EL (cell line): ENCODE measurements around the gene NRF1.
A peak's percentile ranks its signal among the peaks of the same experiment; 100 is the strongest.

Experiments
- DNase-seq: peaks from one replicate; pipeline ENCODE4 v3.0.0-alpha.2; 2016

The NRF1 gene

DNA sequence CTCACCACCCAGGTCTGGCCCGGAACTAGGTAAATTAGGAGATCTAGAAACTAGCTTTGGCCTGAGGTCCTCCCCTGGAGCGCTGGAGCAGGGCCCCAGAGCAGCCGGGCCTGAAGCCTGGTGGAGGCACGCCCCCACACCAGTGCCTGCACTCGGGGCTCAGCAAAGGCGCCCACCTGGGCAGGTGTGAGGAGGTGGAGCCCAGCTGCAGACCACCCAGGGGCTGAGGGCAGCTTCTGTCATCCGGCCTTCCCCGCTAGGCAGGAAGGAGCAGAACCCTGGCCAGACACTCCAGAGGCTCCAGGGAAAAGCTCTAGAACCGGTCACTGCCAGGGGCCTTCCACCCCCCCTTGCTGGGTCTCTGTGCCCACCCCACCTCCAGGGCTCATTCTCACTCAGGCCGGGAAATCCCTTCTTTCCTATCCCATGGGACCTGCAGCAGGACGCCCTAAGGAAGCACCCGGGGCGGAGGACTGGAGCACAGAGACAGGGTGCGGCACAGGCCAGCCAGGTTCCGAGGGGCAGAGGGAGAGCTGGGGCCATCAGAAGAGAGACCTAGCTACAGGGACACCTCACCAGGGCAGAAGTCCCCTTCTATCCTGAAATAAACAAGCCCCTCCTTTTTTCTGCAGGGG is 161.2 kb downstream of the NRF1 start:
- no peak for DNase-seq

DNA sequence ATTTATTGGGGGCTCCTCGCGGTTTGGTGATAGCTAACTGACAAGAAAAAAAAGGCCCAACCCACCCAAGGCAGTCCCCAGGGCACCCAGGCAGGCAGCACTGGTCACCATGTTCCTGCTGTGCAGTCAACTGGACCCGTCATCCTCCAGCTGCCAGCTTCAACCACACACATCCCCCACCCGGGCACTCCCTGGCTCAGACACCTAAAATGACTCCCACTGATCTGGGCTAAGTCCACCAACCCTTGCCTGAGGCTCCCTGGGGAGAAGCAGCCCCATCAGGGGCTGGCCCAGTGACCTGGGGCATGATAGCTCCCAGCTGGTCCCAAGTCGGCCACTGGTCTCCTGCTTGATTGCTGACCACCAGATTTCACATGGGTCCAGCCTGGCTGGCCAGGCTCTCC is 161.8 kb downstream of the NRF1 start:
- DNase-seq, result no peak

GRCh38 chr7:129773871-129774270 is 162.4 kb downstream of the NRF1 start:
- no peak for DNase-seq

DNA sequence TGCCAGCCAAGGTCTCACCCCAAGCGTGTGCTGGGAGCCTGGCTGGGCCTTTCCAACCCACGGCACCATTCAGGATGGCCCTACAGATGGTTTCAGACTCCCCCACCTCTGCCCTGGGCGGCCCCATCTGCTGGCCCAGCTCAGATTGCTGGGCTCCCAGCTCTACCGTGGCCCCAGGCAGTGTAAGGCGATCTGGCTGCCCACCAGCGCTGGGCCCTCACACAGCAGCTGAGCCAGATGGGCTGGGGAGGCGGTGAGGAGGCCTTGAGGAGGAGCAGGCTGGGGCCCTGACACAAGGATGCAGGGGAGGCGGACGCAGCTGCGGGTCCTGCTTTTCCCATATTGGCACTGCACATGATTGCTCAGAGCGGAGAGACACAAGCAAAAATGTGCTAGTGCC is 162.8 kb downstream of the NRF1 start:
- DNase-seq, result no peak

GRCh38 chr7:129774871-129775694 is 163.6 kb downstream of the NRF1 start:
- no peak for DNase-seq

DNA sequence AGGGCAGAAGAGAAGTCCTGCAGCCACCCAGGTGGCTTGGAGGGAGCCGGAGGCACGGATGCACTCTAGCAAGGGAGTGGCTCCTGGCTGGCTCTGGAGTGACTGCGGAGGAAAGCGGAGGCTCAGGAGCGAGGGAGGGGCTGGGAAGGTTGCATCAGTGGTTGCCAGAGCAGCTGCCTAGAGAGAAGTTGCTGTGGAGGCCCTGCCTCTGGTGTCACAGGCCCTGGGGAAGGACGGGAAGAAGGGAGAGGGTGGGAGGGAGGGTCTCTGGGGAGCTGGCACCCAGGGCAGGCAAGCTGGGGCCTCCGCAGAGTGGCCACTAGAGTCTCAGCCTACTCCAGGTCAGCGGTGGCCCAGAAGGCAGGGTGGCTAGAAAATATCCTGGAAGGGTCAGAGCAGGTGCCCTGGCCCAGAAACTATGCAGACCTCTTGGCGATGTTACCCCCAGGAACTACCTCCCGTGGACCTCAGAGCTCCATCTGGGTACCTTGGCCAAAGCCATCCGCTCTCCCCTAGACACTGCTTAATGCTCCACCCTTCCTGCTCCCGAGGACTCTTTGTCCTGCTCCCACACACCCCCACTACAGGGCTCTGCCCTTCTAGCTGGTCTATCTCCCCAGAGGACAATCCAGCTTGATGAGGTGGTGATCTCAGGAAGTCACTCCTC is 164.3 kb downstream of the NRF1 start:
- no peak for DNase-seq

DNA sequence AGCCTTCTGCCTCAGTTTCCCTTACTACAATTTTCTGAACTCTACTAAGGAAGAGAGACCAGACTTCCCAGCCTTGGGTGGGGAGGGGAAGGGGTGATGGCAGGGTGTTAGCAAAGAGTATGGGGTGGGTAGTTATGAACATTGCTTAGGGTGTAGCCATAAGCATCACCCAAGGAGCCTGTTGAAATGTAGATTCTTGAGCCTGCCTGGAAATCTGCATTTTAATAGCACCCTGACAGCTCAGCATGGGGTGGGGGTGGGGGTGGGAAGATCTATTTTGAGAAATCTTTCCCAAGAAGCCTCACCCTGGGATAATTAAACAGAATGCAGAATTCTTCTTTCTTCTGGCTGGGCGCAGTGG is 164.8 kb downstream of the NRF1 start:
- DNase-seq, result no peak

DNA sequence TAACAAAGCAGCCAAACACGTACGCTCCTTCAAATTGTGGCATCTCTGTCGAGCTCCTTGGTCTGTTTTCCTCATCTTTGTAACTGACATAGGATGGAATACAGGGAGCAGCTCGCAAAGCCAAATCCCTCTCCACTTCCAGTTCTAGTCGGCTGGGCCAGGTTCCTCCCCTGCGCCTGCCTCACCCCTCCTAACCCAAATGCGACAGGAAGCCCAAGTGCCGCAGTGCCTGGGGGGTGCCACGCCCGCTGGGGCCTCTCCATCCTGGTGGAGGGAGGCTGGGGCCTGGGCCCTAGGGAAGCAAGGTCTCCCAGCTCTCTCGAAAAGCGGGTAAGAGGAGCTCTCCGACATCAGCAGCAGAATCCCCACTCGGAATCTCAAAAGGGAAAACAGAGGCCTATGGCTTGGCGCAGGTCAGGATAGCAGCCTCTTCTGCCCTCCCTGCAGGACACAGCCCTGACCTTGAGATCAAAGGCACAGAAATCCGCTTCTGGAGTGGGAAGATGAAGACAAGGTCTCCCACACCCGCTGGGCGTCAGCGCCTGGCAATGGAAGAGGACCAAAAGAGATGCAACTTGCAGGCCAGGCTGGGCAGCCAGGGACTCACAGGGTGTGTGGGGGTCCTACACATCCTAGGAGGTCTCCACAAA is 165.8 kb downstream of the NRF1 start:
- DNase-seq, result no peak

GRCh38 chr7:129777993-129778769 is 166.7 kb downstream of the NRF1 start:
- no peak for DNase-seq

DNA sequence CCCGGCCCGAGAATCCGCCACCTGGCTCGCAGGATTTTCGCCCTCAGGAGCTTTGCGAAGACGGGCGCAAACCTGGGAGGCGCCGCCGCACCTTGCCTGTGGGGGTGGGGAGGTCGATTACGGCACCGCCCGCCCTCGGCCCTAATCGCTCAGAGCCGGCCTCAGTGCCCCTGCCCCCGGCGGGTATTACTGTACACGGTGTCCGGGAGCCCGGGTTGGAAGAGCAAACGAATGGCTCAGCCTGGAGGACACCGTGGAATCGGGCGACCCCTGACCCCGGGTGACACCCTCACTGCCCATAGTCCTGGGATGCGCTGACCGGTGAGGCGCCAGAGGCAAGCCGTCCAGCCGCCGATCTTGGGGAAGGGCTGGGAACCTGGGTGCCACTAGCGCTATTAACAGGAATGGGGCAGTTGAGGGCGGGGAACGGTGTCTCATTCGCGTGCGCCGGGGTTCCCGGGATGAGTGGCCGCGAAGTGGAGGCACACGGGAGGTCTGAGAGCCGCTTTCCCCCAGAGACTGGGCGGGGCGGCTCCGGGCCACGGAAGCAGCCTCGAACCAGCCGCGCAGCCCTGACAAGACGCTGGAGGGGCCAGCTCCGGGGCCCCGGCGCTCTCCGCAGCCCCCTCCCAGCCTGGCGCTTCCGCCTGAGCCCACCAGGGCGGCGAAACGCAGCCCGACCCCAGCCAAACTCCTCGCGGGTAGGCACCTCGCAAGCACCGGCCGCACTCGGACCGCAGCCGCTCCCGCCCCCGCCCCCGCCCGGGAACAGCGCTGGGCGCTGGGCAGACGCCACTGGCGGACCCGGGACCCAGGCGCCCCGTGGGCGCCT is 167.5 kb downstream of the NRF1 start:
- peak; percentile 21 for DNase-seq

GRCh38 chr7:129779602-129780256 is 168.2 kb downstream of the NRF1 start:
- DNase-seq, result peak; percentile 31

- peak; percentile 46 for DNase-seq
Observed at GRCh38 chr7:129780257-129780973, 168.9 kb downstream of the NRF1 start.

- no peak for DNase-seq
Observed at GRCh38 chr7:129780974-129781927, 169.7 kb downstream of the NRF1 start.

DNA sequence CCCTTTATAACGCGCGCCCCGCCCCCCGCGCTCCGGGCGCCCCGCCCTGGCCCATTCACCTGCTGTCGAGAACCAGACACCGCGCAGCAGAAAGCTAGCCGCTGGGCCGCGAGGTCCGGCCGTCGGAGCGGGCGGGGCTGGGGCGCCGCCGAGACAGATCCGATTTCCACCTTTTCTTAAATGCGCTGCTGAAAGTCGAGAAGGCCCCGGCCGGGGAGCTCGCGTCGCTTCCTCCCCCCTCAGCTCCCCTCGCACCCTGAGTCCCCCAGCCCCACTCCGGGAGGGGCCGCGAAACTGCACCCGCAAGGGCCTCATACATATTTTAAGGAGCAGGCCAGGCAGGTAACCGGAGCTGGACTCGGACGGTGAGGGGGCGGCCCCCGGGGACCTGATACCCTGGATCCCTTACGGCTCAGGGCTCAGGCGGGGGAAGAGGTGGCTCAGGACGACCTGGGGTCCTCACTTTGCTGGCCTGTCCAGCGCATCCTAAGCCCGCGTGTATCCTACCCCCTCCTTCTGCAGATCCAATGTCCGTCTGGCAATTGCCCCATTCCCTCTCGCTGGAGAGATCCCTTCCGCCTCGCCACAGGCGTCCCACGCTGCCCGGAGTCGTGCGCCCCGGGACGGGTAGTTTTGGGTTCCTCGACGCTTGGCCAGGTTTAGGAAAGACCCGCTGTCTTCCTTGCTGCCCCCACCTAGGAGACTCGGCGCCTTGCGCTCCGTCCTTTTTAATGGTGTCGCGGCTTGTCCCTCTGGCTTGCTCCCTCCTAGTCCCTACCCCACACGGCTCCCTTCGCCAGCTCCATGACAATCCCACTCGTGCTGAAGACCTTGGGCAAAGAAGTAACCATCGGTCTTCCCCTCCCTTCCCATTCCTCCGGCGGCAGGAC is 170.7 kb downstream of the NRF1 start:
- no peak for DNase-seq

- DNase-seq, result no peak
Observed at GRCh38 chr7:129782818-129783583, 171.5 kb downstream of the NRF1 start.

- DNase-seq, result no peak
Observed at GRCh38 chr7:129783584-129783919, 172.0 kb downstream of the NRF1 start.

DNA sequence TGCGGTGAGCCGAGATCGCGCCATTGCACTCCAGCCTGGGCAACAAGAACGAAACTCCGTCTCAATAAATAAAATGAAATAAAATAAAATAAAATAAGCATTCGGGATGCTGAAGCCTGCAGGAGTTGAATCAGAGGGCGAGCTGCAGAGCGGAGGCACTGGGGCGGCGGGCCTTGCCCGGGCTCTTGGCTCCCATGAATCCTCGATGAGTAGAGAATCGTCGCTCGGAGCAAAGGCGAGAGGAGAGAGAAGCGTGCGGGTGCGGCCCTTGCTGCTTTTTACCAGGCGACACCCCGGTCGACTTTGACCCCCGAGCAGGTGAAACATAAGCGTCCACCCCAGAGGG is 172.9 kb downstream of the NRF1 start:
- no peak for DNase-seq
